ENCODE data around the gene CNIH2. TPM values are rescaled to one million over a fixed set of nuclear protein-coding genes. Genes with fewer than 3 reads are reported as not detected.
"Not testable (repeated sequence)": the region's sequence is repeated elsewhere in the genome, so short reads cannot be mapped to it uniquely, and the experiment has no call there.

CNIH2 gene
- total and polyA plus RNA-seq, 4 donors, result 0.18 to 1.1 (median 0.75) TPM; not detected in 1

GRCh38 chr11:66277064-66277463, 911 bp upstream of the CNIH2 start:
- DNase-seq; intact Hi-C loops (cut with DNase I); H3K9me3 ChIP-seq (ENCODE audit: control insufficient read depth, low read length); H3K4me3 ChIP-seq (ENCODE audit: low read length in 2 of 2); H3K27me3 ChIP-seq (ENCODE audit: control insufficient read depth in 1 of 2, insufficient read depth in 2 of 2, low read length in 1 of 2); H3K27ac ChIP-seq (ENCODE audit: low read depth in 1 of 2, low read length in 2 of 2); ATAC-seq (ENCODE audit: low FRiP score); H3K4me1 ChIP-seq (ENCODE audit: control insufficient read depth in 1 of 2, insufficient read depth in 2 of 2, low read length in 2 of 2): not testable (repeated sequence)
- 70 to 80% methylated on average over 4 of the region's 4 CpGs for WGBS, 2 donors
- peaks cover 2 to 10% of the 10 kb centered on the region in 2 donors for H3K36me3 ChIP-seq (ENCODE audit: control insufficient read depth in 1 of 2, insufficient read depth in 2 of 2, low read length in 1 of 2)

DNA sequence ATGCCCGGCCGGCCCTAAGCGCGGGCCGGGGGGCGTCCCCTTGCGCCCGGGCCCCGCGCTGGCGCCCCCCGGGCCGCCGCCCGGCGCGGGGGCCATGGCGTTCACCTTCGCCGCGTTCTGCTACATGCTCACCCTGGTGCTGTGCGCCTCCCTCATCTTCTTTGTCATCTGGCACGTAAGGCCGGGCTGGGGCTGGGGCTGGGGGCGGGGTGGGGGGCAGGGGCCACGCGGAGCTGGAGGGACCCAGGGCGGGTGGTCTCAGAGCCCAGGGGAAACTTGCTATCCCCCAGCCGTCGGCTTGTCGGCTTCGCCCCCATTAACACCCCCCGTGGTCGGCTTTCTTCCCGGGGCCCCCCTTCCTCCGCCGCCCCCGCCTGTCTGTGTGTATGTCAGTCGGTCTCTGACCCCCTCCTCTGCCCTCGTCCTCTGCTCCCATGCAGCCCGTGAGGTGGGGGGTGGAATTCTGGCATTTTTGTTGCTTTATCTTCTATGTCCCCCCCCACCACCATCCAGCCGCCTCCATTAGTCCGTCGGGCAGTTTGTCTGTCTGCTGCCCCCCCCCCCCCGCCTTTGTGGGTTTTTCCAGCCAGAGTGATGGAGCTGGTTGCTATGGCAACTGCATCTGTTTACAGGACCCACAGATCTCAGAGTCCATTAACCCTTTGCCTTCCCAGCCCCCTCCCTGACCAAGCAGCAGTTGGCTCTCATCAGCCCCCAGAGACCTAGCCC, 552 bp downstream of the CNIH2 start:
- H3K4me1 ChIP-seq (ENCODE audit: control insufficient read depth in 1 of 2, insufficient read depth in 2 of 2, low read length in 2 of 2), result no peaks in the 10 kb centered on the region
- H3K27me3 ChIP-seq (ENCODE audit: control insufficient read depth in 1 of 2, insufficient read depth in 2 of 2, low read length in 1 of 2), result no peaks in the 10 kb centered on the region
- H3K36me3 ChIP-seq (ENCODE audit: control insufficient read depth in 1 of 2, insufficient read depth in 2 of 2, low read length in 1 of 2), result peaks cover 2 to 3% of the 10 kb centered on the region in 2 donors
- no peak for DNase-seq
- H3K9me3 ChIP-seq (ENCODE audit: control insufficient read depth, low read length), result no peaks in the 10 kb centered on the region
- WGBS, 2 donors, result 3 to 4% methylated on average over 30 to 45 of the region's 45 CpGs
- no peak for ATAC-seq (ENCODE audit: low FRiP score)
- H3K4me3 ChIP-seq (ENCODE audit: low read length in 2 of 2), result no peak overlapping the region
- intact Hi-C loops (cut with DNase I), result no loop called here
- no peak overlapping the region for H3K27ac ChIP-seq (ENCODE audit: low read depth in 1 of 2, low read length in 2 of 2)

- H3K36me3 ChIP-seq (ENCODE audit: control insufficient read depth in 1 of 2, insufficient read depth in 2 of 2, low read length in 1 of 2), result peaks cover 0 to 3% of the 10 kb centered on the region in 2 donors
- no peaks in the 10 kb centered on the region for H3K27me3 ChIP-seq (ENCODE audit: control insufficient read depth in 1 of 2, insufficient read depth in 2 of 2, low read length in 1 of 2)
- H3K4me3 ChIP-seq (ENCODE audit: low read length in 2 of 2), result no peak overlapping the region
- WGBS, 2 donors, result 78% methylated on average over 15 of the region's 15 CpGs
- ATAC-seq (ENCODE audit: low FRiP score), result no peak
- DNase-seq, result no peak
- intact Hi-C loops (cut with DNase I), result no loop called here
- no peak overlapping the region for H3K27ac ChIP-seq (ENCODE audit: low read depth in 1 of 2, low read length in 2 of 2)
- H3K4me1 ChIP-seq (ENCODE audit: control insufficient read depth in 1 of 2, insufficient read depth in 2 of 2, low read length in 2 of 2), result no peaks in the 10 kb centered on the region
- no peaks in the 10 kb centered on the region for H3K9me3 ChIP-seq (ENCODE audit: control insufficient read depth, low read length)
Observed at GRCh38 chr11:66279092-66279734, 1.2 kb downstream of the CNIH2 start.

DNA sequence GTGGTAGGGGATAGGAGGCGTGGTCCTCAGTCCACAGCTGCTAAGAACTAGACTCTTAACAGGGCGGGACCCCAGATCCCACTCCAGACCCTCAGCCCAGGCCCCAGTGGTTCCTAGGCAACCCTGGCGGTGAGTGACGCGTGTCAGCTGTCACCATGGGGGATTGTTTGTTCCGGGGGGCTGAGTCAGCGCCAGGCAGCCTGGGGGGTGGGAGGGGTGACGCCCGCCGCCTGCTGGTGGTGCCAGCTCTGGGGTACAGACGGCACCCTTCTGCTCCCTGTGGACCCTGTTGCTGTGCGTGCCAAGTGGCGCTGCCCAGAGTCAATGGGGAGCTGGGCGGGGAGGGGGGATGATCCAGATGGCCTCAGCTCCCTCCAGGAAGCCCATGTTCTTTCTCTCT, 2.5 kb downstream of the CNIH2 start:
- no peak overlapping the region for H3K27ac ChIP-seq (ENCODE audit: low read depth in 1 of 2, low read length in 2 of 2)
- no peak overlapping the region for H3K4me3 ChIP-seq (ENCODE audit: low read length in 2 of 2)
- WGBS, 2 donors, result 79 to 82% methylated on average over 14 of the region's 14 CpGs
- H3K9me3 ChIP-seq (ENCODE audit: control insufficient read depth, low read length), result no peaks in the 10 kb centered on the region
- H3K27me3 ChIP-seq (ENCODE audit: control insufficient read depth in 1 of 2, insufficient read depth in 2 of 2, low read length in 1 of 2), result no peaks in the 10 kb centered on the region
- no peaks in the 10 kb centered on the region for H3K36me3 ChIP-seq (ENCODE audit: control insufficient read depth in 1 of 2, insufficient read depth in 2 of 2, low read length in 1 of 2)
- intact Hi-C loops (cut with DNase I), result no loop called here
- ATAC-seq (ENCODE audit: low FRiP score) (no peak), DNase-seq (no peak)
- no peaks in the 10 kb centered on the region for H3K4me1 ChIP-seq (ENCODE audit: control insufficient read depth in 1 of 2, insufficient read depth in 2 of 2, low read length in 2 of 2)

GRCh38 chr11:66281001-66281400, 3.0 kb downstream of the CNIH2 start:
- H3K9me3 ChIP-seq (ENCODE audit: control insufficient read depth, low read length), result no peaks in the 10 kb centered on the region
- 72 to 74% methylated on average over 6 of the region's 6 CpGs for WGBS, 2 donors
- DNase-seq (no peak), ATAC-seq (ENCODE audit: low FRiP score) (no peak)
- H3K4me3 ChIP-seq (ENCODE audit: low read length in 2 of 2), result no peak overlapping the region
- H3K27ac ChIP-seq (ENCODE audit: low read depth in 1 of 2, low read length in 2 of 2), result no peak overlapping the region
- intact Hi-C loops (cut with DNase I), result no loop called here
- H3K36me3 ChIP-seq (ENCODE audit: control insufficient read depth in 1 of 2, insufficient read depth in 2 of 2, low read length in 1 of 2), result no peaks in the 10 kb centered on the region
- no peaks in the 10 kb centered on the region for H3K27me3 ChIP-seq (ENCODE audit: control insufficient read depth in 1 of 2, insufficient read depth in 2 of 2, low read length in 1 of 2)
- H3K4me1 ChIP-seq (ENCODE audit: control insufficient read depth in 1 of 2, insufficient read depth in 2 of 2, low read length in 2 of 2), result no peaks in the 10 kb centered on the region

- intact Hi-C loops (cut with DNase I), result loop anchor here in 1 of 2 donors (2.0 kb wide), 1 partner anchor 59 kb away; no protein-coding TSS in a partner anchor
- H3K4me1 ChIP-seq (ENCODE audit: control insufficient read depth in 1 of 2, insufficient read depth in 2 of 2, low read length in 2 of 2), result no peaks in the 10 kb centered on the region
- no peak overlapping the region for H3K27ac ChIP-seq (ENCODE audit: low read depth in 1 of 2, low read length in 2 of 2)
- no peaks in the 10 kb centered on the region for H3K36me3 ChIP-seq (ENCODE audit: control insufficient read depth in 1 of 2, insufficient read depth in 2 of 2, low read length in 1 of 2)
- H3K27me3 ChIP-seq (ENCODE audit: control insufficient read depth in 1 of 2, insufficient read depth in 2 of 2, low read length in 1 of 2), result no peaks in the 10 kb centered on the region
- no peaks in the 10 kb centered on the region for H3K9me3 ChIP-seq (ENCODE audit: control insufficient read depth, low read length)
- ATAC-seq (ENCODE audit: low FRiP score) (no peak), DNase-seq (no peak)
- 26 to 28% methylated on average over 20 of the region's 20 CpGs for WGBS, 2 donors
- no peak overlapping the region for H3K4me3 ChIP-seq (ENCODE audit: low read length in 2 of 2)
Observed at GRCh38 chr11:66281776-66282467, 3.9 kb downstream of the CNIH2 start.

DNA sequence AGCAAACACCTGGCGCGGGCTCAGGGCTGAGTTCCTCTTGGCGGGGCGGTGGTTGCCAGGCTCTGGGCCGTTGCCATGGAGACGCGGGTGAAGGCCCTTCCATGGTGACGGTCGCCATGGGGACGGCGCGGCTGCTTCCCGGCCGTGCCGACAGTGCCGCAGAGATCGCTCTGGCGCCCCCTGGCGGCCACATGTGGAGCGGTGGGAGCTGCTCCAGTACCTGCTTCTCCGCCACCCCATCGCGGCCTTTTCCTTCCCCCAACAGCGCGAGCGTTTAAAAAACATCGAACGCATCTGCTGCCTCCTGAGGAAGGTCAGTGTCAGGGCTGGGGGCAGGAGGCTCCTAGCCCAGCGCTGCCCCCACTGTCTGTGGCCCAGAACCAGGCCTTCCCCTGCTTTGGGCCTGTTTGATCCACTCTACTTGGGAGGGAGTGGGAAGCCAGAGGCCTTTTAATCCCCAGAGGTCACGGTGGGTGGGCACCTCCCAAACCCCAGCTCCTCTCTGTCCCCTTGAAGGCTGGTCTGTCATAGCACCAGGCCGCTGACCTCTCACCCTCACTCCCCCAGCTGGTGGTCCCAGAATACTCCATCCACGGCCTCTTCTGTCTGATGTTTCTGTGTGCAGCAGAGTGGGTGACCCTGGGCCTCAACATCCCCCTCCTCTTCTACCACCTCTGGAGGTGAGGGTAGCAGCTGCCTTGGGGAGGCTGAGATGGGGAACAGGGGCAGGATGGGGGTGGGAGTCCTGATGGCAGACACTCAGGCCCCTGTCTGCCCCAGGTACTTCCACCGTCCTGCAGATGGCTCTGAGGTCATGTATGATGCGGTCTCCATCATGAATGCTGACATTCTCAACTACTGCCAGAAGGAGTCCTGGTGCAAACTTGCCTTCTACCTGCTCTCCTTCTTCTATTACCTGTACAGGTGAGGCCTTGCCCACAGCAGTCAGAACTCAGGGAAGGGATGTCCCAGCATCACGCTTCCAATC, 4.8 kb downstream of the CNIH2 start:
- no peaks in the 10 kb centered on the region for H3K9me3 ChIP-seq (ENCODE audit: control insufficient read depth, low read length)
- no peaks in the 10 kb centered on the region for H3K27me3 ChIP-seq (ENCODE audit: control insufficient read depth in 1 of 2, insufficient read depth in 2 of 2, low read length in 1 of 2)
- DNase-seq (peak; percentile 99 to 100), ATAC-seq (ENCODE audit: low FRiP score) (peak; percentile 93)
- intact Hi-C loops (cut with DNase I), result loop anchor here in 1 of 2 donors (2.0 kb wide), 1 partner anchor 60 kb away; no protein-coding TSS in a partner anchor
- H3K36me3 ChIP-seq (ENCODE audit: control insufficient read depth in 1 of 2, insufficient read depth in 2 of 2, low read length in 1 of 2), result no peaks in the 10 kb centered on the region
- H3K4me1 ChIP-seq (ENCODE audit: control insufficient read depth in 1 of 2, insufficient read depth in 2 of 2, low read length in 2 of 2), result no peaks in the 10 kb centered on the region
- WGBS, 2 donors, result 13 to 14% methylated on average over 35 of the region's 35 CpGs
- no peak overlapping the region for H3K4me3 ChIP-seq (ENCODE audit: low read length in 2 of 2)
- H3K27ac ChIP-seq (ENCODE audit: low read depth in 1 of 2, low read length in 2 of 2), result no peak overlapping the region

Measured in aorta (tissue), 5 donors.